HepG2 (cell line): ENCODE data around the gene IL31.

ENCODE experiments used
- ATF7-NPFF ChIP-seq: sonication (generic); formaldehyde crosslinking; IDR thresholded peaks from 2 replicates; pipeline ENCODE4 v1.8.1; 2023; ENCODE audit warnings: mild to moderate bottlenecking, low read depth, missing genetic modification reagents, moderate library complexity
- CHCHD3 ChIP-seq: sonication (generic); formaldehyde crosslinking; IDR thresholded peaks from 2 replicates; pipeline ENCODE4 v1.8.0; 2022; ENCODE audit warnings: mild to moderate bottlenecking, missing genetic modification reagents, moderate library complexity
- CTCF ChIP-seq: sonication (generic); formaldehyde crosslinking; IDR thresholded peaks from 2 replicates; pipeline ENCODE4 v1.5.0; 2020; ENCODE audit warnings: mild to moderate bottlenecking, missing genetic modification reagents, moderate library complexity
- ELF4 ChIP-seq: sonication (generic); formaldehyde crosslinking; IDR thresholded peaks from 2 replicates; pipeline ENCODE4 v1.5.0; 2020; ENCODE audit warnings: missing genetic modification reagents, mild to moderate bottlenecking, moderate library complexity, borderline replicate concordance
- HCFC1 ChIP-seq: fragments of 150-350 bp; IDR thresholded peaks from 2 replicates; pipeline ENCODE4 v1.6.1; 2014; ENCODE audit warnings: low read depth, low read length
- IRF2 ChIP-seq: IDR thresholded peaks from 2 replicates; pipeline ENCODE4 v1.6.1; 2018; ENCODE audit warnings: missing genetic modification reagents, missing compliant biosample characterization
- POLR2A ChIP-seq, 2 experiments: IDR thresholded peaks; 2 replicates each; pipeline ENCODE4 v1.6.1; 2011; ENCODE audit warnings: low read depth in 2 of 2, low read length in 2 of 2, mild to moderate bottlenecking in 1 of 2, moderate library complexity in 1 of 2; ENCODE audit not compliant: insufficient read depth in 1 of 2
- POLR2AphosphoS2 ChIP-seq: IDR thresholded peaks from 2 replicates; pipeline ENCODE4 v1.6.1; 2011; ENCODE audit warnings: low read depth, low read length, improper control_type of control experiment
- SIN3A ChIP-seq: IDR thresholded peaks from 2 replicates; pipeline ENCODE4 v1.6.1; 2011; ENCODE audit warnings: low read depth, mild to moderate bottlenecking, control low read depth, low read length, borderline replicate concordance
- ZNF24 ChIP-seq: fragments of 450-650 bp; IDR thresholded peaks from 2 replicates; pipeline ENCODE4 v1.6.1; 2017; ENCODE audit warnings: antibody characterized with exemption, mild to moderate bottlenecking
- ZNF407 ChIP-seq: sonication (generic); formaldehyde crosslinking; IDR thresholded peaks from one replicate; pipeline ENCODE4 v1.5.1; 2020; ENCODE audit warnings: mild to moderate bottlenecking, missing genetic modification reagents; ENCODE audit errors: not compliant biosample characterization

DNA sequence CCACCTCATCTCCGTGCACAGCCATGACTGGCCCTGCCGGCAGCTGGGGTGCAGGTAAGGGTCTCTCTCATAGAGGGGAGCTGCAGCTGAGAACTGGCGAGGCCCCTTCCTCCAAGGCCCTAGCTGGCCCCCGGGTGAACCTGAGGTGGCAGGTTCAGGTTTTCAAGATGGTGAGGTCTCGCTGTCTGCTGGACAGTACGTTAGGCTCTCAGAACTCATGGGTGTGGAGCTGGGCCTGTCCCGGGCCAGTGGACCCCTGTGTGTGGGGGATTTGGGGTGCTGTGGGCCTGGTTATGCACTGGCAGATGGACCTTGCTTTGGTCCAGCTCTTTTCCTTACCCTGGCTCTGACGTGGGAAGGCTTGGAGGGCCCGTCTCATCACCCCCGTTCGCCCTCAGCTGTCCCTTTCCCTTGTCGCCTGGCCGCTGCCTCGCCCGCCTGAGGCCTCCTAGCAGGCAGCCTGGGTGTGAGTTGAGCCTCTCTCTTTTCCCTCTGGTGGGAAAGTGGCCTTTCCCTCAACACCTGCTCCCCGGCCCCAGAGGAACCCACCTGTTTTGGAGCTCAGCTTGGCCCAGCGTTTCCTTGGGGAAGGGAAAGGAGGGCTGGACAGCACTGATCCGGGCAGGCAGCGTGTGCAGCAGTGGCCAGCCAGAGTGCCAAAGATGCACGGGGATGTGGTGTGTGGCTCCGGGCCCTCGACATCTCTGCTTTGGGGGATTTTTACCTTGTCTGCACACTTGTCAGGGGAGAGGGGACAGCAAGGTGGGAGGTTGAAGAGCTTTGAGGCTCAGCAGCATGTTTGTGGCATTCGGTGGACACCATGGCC lies 28.3 kb downstream of the IL31 start:
- TF ChIP-seq HCFC1 (no peak), POLR2A (IDR thresholded peaks at IDR 0.05; ENCODE audit: insufficient read depth in 1 of 2, low read depth in 2 of 2, low read length in 2 of 2) (no peak), CTCF (no peak), ZNF407 (CRISPR knock-in tag) (no peak), IRF2 (CRISPR knock-in tag) (no peak), ELF4 (no peak), ATF7-NPFF (CRISPR knock-in tag) (no peak), CHCHD3 (CRISPR knock-in tag) (no peak), POLR2AphosphoS2 (no peak), SIN3A (no peak), ZNF24 (no peak)
